KOPT-K1 (cell line): ENCODE measurements around the gene FARS2.
"Not testable (repeated sequence)": the region's sequence is repeated elsewhere in the genome, so short reads cannot be mapped to it uniquely, and the experiment has no call there.

Experiments
- H3K27ac ChIP-seq: fragments of 200-600 bp; sonication (generic); 2 replicates; pipeline ENCODE4 v1.5.1; 2016; ENCODE audit warnings: antibody characterized with exemption, mild to moderate bottlenecking, low read depth, low read length; ENCODE audit not compliant: poor library complexity, severe bottlenecking
- H3K36me3 ChIP-seq: fragments of 200-600 bp; sonication (generic); 2 replicates; pipeline ENCODE4 v1.5.1; 2017; ENCODE audit warnings: antibody characterized with exemption, mild to moderate bottlenecking, low read length, moderate library complexity; ENCODE audit not compliant: insufficient read depth
- H3K9me3 ChIP-seq: fragments of 200-600 bp; sonication (generic); 2 replicates; pipeline ENCODE4 v1.5.1; 2017; ENCODE audit warnings: antibody characterized with exemption, low read length, mild to moderate bottlenecking; ENCODE audit not compliant: insufficient read depth, poor library complexity, severe bottlenecking

FARS2 gene

GRCh38 chr6:5552243-5552642, 290.9 kb downstream of the FARS2 start:
- H3K9me3 ChIP-seq = peaks cover 9% of the 10 kb centered on the region
- H3K36me3 ChIP-seq = no peaks in the 10 kb centered on the region

GRCh38 chr6:5553767-5554166, 292.5 kb downstream of the FARS2 start:
- H3K9me3 ChIP-seq = peaks cover 9% of the 10 kb centered on the region
- H3K36me3 ChIP-seq = no peaks in the 10 kb centered on the region
- H3K27ac ChIP-seq = no peak overlapping the region

More at GRCh38 chr6:5552243-5552642, 290.9 kb downstream of the FARS2 start:
- no peak overlapping the region for H3K27ac ChIP-seq

DNA sequence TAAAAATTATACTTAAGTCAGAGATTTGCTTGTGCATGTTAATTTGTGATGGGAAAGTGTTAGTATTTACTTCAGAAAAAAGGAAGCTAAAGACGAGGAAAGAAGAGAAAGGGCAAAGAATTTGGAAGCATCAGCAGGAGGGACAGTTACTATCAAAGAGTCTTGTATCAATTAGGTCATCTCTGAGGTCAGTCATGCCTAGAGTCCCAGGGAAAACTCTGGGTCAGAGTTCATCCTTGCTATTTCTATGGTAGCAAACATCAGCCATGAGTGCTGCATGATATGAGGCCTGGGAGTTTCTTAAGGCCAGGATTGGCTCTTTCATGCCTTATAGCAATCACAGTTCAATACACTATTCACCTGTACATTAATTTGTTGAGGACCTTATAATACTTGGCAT, 292.9 kb downstream of the FARS2 start:
- Histone ChIP-seq H3K9me3 (peaks cover 9% of the 10 kb centered on the region), H3K27ac (no peak overlapping the region), H3K36me3 (no peaks in the 10 kb centered on the region)

- H3K27ac ChIP-seq = no peak overlapping the region
Observed at GRCh38 chr6:5556011-5556410, 294.7 kb downstream of the FARS2 start.

GRCh38 chr6:5557506-5557905, 296.2 kb downstream of the FARS2 start:
- Histone ChIP-seq H3K27ac (no peak overlapping the region), H3K9me3 (no peaks in the 10 kb centered on the region), H3K36me3 (no peaks in the 10 kb centered on the region)

More at GRCh38 chr6:5556011-5556410, 294.7 kb downstream of the FARS2 start:
- Histone ChIP-seq H3K9me3 (no peaks in the 10 kb centered on the region), H3K36me3 (no peaks in the 10 kb centered on the region)

DNA sequence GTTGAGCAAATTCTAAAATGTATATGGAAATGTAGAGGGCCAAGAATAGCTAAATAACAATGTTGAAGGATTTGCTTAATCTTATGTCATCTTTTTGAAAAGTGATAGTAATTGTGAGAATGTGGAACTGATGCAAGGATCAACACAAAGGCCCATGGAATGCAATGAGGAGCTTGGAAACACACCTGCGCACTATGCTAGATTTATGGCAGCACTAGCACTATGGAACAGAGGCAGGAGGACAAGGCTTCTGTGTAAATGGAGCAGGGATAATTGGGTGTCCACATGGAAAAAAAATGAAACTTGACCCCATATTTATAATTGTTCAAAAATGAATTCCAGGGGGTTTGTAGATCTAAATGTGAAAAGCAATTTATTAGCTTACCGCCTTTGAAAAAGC, 298.3 kb downstream of the FARS2 start:
- Histone ChIP-seq H3K36me3 (no peaks in the 10 kb centered on the region), H3K27ac (no peak overlapping the region), H3K9me3 (peaks cover 11% of the 10 kb centered on the region)

- Histone ChIP-seq H3K27ac (no peak overlapping the region), H3K36me3 (no peaks in the 10 kb centered on the region), H3K9me3 (peaks cover 25% of the 10 kb centered on the region)
Observed at GRCh38 chr6:5562277-5562676, 301.0 kb downstream of the FARS2 start.

DNA sequence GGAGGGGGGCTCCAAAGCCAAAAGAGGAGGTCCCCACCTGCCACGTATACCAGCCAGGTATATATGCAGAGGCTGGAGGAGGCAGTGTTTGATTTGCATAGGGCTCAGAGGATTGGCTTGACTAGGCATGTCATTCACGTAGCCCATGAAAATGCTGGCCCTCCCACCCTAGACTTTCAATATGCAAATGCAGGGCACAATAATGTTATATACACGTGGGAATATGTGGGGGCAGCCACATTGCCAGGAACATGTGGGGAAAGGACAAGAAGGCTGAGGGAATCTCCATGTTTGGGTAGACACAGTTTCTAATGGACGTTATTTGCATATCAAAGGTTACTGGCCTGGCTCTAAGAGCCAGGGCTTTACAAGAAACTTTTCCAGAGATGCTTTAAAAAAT, 301.8 kb downstream of the FARS2 start:
- Histone ChIP-seq H3K9me3 (peaks cover 25% of the 10 kb centered on the region), H3K27ac (no peak overlapping the region), H3K36me3 (no peaks in the 10 kb centered on the region)

- H3K9me3 ChIP-seq = peaks cover 25% of the 10 kb centered on the region
- not testable (repeated sequence) for H3K36me3 ChIP-seq, H3K27ac ChIP-seq
Observed at GRCh38 chr6:5564746-5565145, 303.4 kb downstream of the FARS2 start.

DNA sequence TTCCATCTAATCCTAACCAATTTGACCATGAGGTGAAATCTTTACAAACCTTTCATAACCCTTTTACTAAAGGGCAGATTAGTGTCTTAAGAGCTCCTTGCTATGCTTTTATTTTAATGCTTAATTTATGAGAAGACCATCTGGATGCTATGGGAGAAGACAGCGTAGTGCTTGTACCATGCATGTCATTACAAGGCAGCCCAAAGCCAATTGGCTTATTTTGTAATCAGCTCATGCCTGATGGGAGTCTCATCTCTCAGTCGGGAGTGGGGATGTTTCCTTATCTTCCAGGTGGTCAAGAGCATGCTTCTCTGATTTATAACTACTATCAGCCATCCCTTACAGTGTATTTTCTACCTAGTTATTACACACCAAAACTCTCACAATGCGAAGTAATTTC, 304.7 kb downstream of the FARS2 start:
- H3K9me3 ChIP-seq = peaks cover 25% of the 10 kb centered on the region
- no peaks in the 10 kb centered on the region for H3K36me3 ChIP-seq
- H3K27ac ChIP-seq = no peak overlapping the region

DNA sequence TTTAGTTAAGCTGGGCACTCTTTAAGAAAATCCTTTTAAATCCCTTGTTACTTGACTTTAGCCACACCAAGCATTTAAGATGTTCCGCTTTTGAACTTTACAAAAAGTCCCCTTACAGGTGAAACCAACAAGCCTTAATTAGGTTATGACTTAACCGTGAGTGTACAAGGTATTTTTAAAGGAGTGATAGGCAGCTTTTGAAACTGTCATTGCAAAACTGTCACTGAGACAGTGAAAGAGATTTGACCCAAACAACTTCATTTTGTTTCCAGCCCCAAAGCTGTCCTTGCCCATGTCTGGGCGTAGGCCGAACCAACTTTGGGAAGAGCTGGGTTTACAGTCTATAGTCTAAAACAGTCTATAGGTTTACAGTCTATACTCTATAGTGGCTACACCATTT, 305.4 kb downstream of the FARS2 start:
- peaks cover 25% of the 10 kb centered on the region for H3K9me3 ChIP-seq
- H3K27ac ChIP-seq = no peak overlapping the region
- no peaks in the 10 kb centered on the region for H3K36me3 ChIP-seq

DNA sequence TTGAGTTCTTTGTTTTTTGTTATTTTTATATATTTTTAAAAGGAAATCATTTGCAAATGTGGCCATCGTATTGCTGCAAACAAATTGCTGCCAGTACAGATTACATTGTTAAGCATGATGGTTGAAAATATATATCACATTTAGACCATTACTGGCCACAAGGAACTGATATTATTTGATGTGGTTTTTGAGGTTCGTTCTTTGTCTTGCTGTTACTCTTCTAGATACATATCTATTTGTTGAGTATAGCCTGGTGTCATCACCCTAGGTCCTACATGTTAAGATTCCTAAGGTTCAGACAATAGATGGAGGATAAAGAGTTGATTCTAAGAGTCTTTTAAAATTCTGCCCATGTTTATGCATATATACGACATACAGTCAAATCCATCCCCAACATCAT, 306.0 kb downstream of the FARS2 start:
- Histone ChIP-seq H3K27ac (no peak overlapping the region), H3K9me3 (peaks cover 25% of the 10 kb centered on the region), H3K36me3 (no peaks in the 10 kb centered on the region)

DNA sequence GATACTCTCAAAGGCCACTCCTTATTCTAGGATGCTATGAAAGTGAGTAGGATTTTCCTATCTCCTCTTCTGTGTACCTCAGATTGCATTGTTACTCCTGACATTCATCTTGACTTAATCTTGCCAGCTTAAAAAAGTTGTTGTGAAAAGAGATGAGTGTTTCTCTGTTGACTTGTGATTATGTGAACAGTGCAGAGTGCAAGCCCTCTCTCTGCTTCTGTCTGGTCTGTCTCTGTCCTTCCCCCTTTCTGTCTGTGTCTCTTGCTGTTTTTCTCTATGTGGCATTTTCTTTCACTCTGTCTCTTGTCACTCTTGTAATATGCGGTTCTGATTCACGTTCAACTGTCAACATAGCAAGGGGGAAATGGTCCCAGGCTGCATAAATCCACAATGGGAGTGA, 306.6 kb downstream of the FARS2 start:
- Histone ChIP-seq H3K27ac (no peak overlapping the region), H3K9me3 (peaks cover 25% of the 10 kb centered on the region)

DNA sequence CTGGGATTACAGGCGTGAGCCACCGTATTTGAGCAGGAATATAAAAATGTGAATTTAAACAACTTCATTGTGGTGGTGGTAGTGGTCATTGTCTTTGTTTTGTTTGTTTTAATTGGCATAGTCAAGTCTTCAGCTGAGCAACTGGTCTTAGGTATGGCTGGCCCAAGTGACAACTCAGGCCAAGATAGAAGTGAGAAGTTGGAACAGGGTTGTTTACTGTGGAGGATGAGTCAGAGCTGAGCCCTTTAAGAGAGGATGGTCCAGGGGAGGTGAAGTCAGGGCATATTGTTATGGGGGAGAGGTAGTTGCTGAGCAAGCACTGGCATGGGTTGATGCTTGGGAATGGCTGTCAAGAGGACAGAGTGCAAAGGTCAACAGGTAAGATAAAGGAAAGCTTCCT, 308.2 kb downstream of the FARS2 start:
- Histone ChIP-seq H3K9me3 (peaks cover 16% of the 10 kb centered on the region), H3K36me3 (no peaks in the 10 kb centered on the region), H3K27ac (no peak overlapping the region)

More for the DNA sequence above, 306.6 kb downstream of the FARS2 start:
- H3K36me3 ChIP-seq = no peaks in the 10 kb centered on the region

DNA sequence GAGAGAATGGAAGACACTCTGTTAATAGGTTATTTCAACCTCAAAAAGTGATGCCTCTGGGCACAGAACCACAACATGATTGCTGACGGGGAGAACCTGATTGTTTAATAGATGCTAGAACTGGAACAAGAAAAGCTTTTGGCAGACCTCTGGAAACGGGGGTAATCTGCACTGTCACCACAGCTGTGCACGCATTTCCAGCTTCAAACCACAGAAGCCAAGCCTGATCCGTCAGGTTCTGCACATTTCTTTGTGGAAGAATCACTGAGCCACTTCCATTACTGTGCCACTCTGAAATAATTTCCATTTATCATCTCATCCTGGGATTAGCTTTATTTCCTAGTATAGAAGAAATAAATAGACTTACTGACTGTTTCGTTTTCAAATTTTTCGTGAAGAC, 309.3 kb downstream of the FARS2 start:
- Histone ChIP-seq H3K9me3 (peaks cover 11% of the 10 kb centered on the region), H3K36me3 (no peaks in the 10 kb centered on the region), H3K27ac (no peak overlapping the region)

DNA sequence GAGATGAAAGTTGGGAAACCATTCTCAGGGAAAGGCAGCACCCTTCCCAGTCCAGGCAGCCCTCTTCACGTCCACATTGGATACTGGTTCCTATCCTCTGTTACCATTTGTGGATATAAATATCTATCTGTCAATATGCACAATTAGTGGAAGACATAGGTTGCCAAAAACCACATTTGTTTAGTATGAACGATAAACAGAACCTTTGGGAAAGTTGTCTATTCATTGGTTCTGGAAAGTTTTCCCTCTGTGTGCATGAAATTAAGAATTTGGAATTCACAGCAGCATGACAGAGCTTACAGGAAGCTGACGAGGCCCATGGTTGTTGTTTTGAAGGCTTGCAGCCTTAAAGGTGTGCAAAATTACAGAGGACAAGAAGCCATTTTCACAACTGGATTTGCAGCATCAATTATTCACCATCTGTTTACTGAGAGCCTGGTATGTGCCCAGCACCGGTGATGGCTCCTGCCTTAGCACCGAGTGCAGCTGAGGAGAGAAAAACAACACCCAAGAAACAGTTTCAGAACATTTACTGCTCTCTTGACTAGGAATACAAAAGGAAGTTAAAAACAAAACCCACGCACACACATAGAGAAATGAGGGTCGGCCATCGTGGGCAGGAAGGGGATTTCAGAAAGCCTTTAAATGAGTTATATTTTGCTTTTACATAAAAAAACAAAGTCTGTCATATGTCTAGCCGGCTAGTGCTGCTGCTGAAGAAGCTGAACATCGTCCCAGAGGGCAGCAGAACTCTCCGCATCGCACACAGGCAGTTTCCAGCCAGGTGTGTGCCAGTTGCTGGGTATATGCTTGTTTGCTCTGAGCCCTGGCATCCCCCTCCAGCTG, 319.6 kb downstream of the FARS2 start:
- Histone ChIP-seq H3K36me3 (no peaks in the 10 kb centered on the region), H3K27ac (peak overlapping the region; percentile 37), H3K9me3 (peaks cover 11% of the 10 kb centered on the region)
